GM19455 (cell line): ENCODE results near the gene SMAP1.

Experiments used
- ATAC-seq: cut with Tn5 transposase; IDR thresholded peaks from one replicate; pipeline ENCODE4 v1.9.1; 2021; ENCODE audit not compliant: unreplicated experiment

Gene SMAP1

GRCh38 chr6:70884074-70884983, 216.6 kb downstream of the SMAP1 start:
- ATAC-seq: peak; percentile 84

DNA sequence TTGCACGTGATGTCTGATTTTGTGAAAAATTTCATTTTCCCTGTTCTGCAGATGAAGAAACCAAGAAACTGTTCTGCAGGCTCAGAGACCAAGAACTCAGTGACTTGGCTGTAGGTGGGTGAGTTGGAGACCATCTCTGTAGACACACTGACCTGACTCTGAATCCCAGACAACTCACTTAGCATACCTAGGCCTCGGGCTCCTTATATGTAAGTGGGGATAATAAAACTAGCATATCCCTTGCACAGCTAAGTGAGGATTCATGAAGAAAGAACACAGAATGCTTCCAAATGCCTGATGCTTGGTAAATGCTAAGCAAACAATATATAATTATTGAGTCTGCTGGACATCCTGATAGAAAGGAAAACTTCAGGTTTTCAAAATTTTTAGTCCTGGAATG, 218.4 kb downstream of the SMAP1 start:
- no peak for ATAC-seq

DNA sequence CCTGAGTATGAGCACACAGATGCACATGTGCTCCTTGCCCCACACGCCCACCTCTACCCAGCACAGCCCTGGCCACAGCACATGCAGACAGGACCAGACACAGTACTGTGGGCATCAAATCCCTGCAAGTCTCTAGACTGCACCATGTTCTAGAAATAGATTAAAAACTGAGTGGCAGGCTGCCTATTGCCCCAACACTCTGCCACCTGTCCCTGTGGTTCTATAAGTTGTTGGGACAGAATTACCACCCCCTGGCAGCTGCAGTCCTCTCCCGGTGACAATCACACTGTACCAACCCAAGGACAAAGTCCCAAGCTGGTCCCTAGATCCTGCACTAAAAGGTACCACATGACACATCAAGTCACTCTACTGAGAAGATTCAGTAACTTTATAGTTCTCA, 219.0 kb downstream of the SMAP1 start:
- ATAC-seq: no peak

- ATAC-seq: no peak
Measured at GRCh38 chr6:70889270-70889669, 221.6 kb downstream of the SMAP1 start.

- no peak for ATAC-seq
Measured at GRCh38 chr6:70894001-70894400, 226.3 kb downstream of the SMAP1 start.

DNA sequence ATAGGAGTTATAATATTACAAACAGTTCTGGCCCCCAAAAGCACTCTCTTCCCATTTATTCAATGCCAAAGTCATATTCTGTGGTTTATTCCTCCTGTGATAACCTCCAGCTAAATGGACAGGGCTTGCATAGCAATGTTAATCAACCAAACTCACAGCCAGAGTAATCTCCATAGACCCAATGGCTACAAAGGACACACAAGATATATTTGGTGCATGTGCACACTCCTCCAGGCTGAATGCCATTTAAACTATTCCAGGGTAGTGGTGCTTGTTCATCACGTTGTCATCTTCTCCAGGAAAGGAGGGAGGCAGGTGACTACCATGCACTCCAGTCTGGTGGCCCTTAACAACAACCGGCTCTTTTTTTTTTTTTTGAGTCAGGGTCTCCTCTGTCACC, 232.4 kb downstream of the SMAP1 start:
- no peak for ATAC-seq

DNA sequence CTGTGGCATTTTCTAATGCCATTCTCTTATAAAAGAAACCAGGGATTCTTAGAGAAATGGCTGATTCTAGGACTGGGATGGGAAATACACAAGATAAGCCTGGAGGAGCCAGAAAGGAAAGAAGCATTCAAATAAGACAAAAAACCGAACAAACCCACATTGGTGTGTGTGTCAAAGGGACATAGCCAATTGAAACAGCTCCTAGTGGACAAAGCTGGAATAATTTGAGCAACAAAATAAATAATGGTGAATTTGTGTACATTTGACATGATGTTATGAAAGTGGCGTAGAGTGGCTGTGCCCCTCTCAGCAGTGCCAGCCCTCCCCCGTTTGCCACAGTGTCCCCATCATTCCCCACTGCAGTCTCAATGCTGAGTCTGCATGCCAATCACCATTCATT, 233.6 kb downstream of the SMAP1 start:
- ATAC-seq: no peak

- ATAC-seq: no peak
Measured at GRCh38 chr6:70903665-70904452, 236.2 kb downstream of the SMAP1 start.

DNA sequence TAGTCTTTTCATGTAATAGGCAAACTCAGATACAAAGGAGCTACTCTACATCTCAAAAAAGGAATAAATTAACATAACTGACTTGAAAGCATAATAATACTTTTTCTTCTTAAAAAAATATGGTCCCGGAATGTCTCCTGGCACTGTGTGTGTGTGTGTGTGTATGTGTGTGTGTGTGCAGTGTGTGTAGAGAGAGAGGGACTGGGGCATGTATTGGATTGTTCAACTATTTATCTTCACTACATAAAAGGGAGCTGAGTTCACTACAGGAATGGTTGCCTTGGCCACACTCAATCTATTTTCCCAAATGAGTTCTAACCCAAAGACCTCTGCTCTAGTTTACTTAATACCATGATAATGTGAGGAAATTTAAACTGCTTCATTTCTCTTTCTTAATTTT, 238.1 kb downstream of the SMAP1 start:
- no peak for ATAC-seq
